ENCODE results near the gene CD22. TPM values are rescaled to one million over a fixed set of nuclear protein-coding genes. Genes with fewer than 3 reads are reported as not detected.

The CD22 gene
- total and polyA plus RNA-seq, 10 of the 15 experiments (the other 5 are each of a cell fraction or from before 2014, with no cell fraction given), result 23.0 to 344 (median 181) TPM

DNA sequence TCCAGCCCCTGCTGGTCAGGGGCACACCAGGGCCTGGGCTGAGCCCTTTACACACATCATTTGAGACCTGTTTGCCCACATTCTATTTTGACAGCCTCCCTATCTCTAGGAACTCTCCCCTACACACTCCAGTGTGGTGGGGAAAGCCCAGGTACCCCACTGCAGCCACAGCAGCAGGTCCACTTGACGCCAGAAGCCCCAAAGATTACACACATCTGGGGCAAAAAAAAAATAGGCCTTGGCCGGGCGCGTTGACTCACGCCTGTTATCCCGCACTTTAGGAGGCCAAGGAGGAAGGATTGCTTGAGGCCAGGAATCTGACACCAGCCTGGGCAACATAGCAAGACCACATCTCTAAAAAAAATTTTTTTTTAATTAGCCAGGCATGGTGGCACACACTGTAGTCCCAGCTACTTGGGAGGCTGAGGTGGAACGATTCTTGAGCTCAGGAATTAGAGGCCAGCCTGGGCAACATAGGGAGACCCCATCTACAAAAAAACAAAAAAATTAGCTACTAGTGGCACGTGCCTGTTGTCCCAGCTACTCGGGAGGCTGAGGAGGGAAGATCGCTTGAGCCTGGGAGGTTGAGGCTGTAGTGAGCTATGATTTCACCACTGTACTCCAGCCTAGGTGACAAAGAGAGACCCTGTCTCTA lies 18.0 kb upstream of the CD22 start (continued):
- TF ChIP-seq CHD1 (IDR thresholded peaks at IDR 0.05; ENCODE audit: low read depth, low read length) (no peak), POLR2A (IDR thresholded peaks at IDR 0.05; ENCODE audit: low read depth, low read length) (no peak), MYC (IDR thresholded peaks at IDR 0.05; ENCODE audit: insufficient read depth, insufficient read length, insufficient replicate concordance, low read length, severe bottlenecking) (no peak), MEF2B (IDR thresholded peaks at IDR 0.05; ENCODE audit: partially characterized antibody, poor library complexity, severe bottlenecking) (no peak), HDAC2 (IDR thresholded peaks at IDR 0.05) (no peak), E4F1 (IDR thresholded peaks at IDR 0.05; ENCODE audit: borderline replicate concordance, partially characterized antibody) (no peak)

GRCh38 chr19:35311901-35312665 lies 16.9 kb upstream of the CD22 start:
- H3K9ac ChIP-seq (ENCODE audit: control insufficient read depth, insufficient read depth, low read length), result no peak overlapping the region
- FAIRE-seq, result no peak
- SMC1A ChIA-PET (ENCODE audit: uncharacterized antibody, unreplicated experiment), result interaction anchor here (0.6 to 2.3 kb wide), 4 partner anchors 11 to 219 kb away, joined by 3 to 10 read pairs (median 6); no protein-coding TSS in a partner anchor
- RAD21 ChIA-PET (ENCODE audit: unreplicated experiment), result interaction anchor here (1.7 kb wide), 1 partner anchor 156 kb away, joined by 5 read pairs; no protein-coding TSS in a partner anchor
- H3K79me2 ChIP-seq (ENCODE audit: control insufficient read depth, insufficient read depth, low read length), result no peaks in the 10 kb centered on the region
- CTCF ChIA-PET, result no interaction called here
- in situ Hi-C loops (cut with MboI) (no loop called here), intact Hi-C loops (cut with micrococcal nuclease; ENCODE audit: unreplicated experiment) (no loop called here)
- ATAC-seq, result no peak
- no peak overlapping the region for H2AFZ ChIP-seq (ENCODE audit: control insufficient read depth, low read depth, low read length)
- H3K27me3 ChIP-seq (replicated peaks in 1 of 2; ENCODE audit: control insufficient read depth in 2 of 2, insufficient read depth in 2 of 2, low read length in 1 of 2), result no peaks in the 10 kb centered on the region
- H4K20me1 ChIP-seq (ENCODE audit: control insufficient read depth, insufficient read depth), result no peaks in the 10 kb centered on the region
- DNase-seq (ENCODE audit: low read depth, low spot score), result no peak
- no TSS peak for BruUV-seq (replicated peaks)
- no peak overlapping the region for H3K27ac ChIP-seq (ENCODE audit: control insufficient read depth, insufficient read depth)
- H3K4me1 ChIP-seq (ENCODE audit: control insufficient read depth, insufficient read depth, low read length), result no peaks in the 10 kb centered on the region
- H3K36me3 ChIP-seq (ENCODE audit: control insufficient read depth in 2 of 2, insufficient read depth in 2 of 2, low read length in 1 of 2), result no peaks in the 10 kb centered on the region; a peak in 1 of 4 replicates
- no peaks in the 10 kb centered on the region for H3K9me3 ChIP-seq (replicated peaks; ENCODE audit: control insufficient read depth, insufficient read depth, low read length)
- H3K4me2 ChIP-seq (ENCODE audit: control insufficient read depth, insufficient read depth), result no peak overlapping the region
- 62% methylated on average over 21 of the region's 21 CpGs for WGBS (ENCODE audit: insufficient coverage, insufficient replicate concordance, low lambda C conversion rate, missing lambda C conversion rate)
- H3K4me3 ChIP-seq, result no peak overlapping the region
- POLR2A ChIA-PET, result interaction anchor here (1.0 kb wide), 1 partner anchor 11 kb away, joined by 3 read pairs; no protein-coding TSS in a partner anchor
- TF ChIP-seq CTCF (IDR thresholded peaks at IDR 0.05 in 2 of 3, conservative IDR thresholded peaks at IDR 0.05 in 1 of 3; ENCODE audit: control insufficient read depth in 2 of 3, extremely low read depth in 1 of 3, insufficient read depth in 1 of 3, low read depth in 3 of 3, low read length in 3 of 3) (no peak), BMI1 (IDR thresholded peaks at IDR 0.05; ENCODE audit: borderline replicate concordance) (no peak), NBN (IDR thresholded peaks at IDR 0.05) (no peak), GABPA (IDR thresholded peaks at IDR 0.05; ENCODE audit: low read depth) (no peak), RB1 (IDR thresholded peaks at IDR 0.05; ENCODE audit: borderline replicate concordance) (no peak), RCOR1 (conservative IDR thresholded peaks at IDR 0.05; ENCODE audit: low read depth, low read length) (no peak), SRF (IDR thresholded peaks at IDR 0.05; ENCODE audit: low read depth in 2 of 2, low read length in 2 of 2) (no peak)
- TF ChIP-seq, protein P1, sequence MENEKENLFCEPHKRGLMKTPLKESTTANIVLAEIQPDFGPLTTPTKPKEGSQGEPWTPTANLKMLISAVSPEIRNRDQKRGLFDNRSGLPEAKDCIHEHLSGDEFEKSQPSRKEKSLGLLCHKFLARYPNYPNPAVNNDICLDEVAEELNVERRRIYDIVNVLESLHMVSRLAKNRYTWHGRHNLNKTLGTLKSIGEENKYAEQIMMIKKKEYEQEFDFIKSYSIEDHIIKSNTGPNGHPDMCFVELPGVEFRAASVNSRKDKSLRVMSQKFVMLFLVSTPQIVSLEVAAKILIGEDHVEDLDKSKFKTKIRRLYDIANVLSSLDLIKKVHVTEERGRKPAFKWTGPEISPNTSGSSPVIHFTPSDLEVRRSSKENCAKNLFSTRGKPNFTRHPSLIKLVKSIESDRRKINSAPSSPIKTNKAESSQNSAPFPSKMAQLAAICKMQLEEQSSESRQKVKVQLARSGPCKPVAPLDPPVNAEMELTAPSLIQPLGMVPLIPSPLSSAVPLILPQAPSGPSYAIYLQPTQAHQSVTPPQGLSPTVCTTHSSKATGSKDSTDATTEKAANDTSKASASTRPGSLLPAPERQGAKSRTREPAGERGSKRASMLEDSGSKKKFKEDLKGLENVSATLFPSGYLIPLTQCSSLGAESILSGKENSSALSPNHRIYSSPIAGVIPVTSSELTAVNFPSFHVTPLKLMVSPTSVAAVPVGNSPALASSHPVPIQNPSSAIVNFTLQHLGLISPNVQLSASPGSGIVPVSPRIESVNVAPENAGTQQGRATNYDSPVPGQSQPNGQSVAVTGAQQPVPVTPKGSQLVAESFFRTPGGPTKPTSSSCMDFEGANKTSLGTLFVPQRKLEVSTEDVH (IDR thresholded peaks at IDR 0.05; ENCODE audit: low read depth, partially characterized antibody), result no peak
